ENCODE results near the gene TOP1.

Gene TOP1

GRCh38 chr20:41038149-41038877, 9.7 kb downstream of the TOP1 start:
- no peak for DNase-seq

DNA sequence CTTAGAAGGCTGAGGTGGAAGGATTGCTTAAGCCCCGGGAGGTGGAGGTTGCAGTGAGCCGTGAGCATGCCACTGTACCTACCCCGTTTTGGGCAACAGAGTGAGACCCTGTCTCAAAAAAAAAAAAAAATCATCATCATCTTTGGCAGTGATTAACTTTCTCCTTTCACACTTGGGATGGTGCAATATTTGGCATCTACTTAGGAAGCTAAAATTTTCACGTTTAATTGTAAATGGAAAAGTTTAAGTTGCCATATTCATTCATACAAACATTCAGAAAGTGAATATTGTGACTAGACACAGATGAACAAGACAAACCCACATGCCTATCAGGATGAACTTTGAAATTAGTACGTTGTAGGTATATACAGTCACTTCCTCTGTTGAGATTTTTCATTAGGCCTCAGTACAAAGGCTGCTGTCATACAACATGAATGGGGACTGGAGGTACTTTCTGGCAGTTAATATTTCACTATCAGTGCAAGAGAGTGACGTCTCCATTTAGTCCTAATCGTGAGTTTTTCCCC, 10.3 kb downstream of the TOP1 start:
- DNase-seq, result no peak

DNA sequence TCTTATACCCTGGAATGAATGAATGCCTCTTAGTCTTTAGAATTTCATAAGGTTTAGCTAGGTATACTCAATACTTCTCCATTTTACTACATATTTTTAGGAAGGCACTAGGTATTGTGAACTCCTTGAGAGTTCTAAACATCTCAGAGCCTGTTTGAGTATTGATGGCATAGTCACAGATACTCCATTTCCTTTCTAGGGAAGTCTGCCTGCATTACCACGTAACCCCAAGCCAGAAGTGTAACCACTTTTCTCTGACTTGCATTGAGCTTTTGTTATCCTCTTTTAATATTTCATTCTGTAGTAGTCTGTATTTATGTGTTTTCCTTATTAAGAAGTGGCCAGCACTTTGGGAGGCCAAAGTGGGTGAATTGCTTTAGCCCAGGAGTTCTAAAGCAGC, 12.2 kb downstream of the TOP1 start:
- no peak for DNase-seq

- DNase-seq, result no peak
These were observed 13.1 kb downstream of the TOP1 start for GRCh38 chr20:41041693-41042092.

DNA sequence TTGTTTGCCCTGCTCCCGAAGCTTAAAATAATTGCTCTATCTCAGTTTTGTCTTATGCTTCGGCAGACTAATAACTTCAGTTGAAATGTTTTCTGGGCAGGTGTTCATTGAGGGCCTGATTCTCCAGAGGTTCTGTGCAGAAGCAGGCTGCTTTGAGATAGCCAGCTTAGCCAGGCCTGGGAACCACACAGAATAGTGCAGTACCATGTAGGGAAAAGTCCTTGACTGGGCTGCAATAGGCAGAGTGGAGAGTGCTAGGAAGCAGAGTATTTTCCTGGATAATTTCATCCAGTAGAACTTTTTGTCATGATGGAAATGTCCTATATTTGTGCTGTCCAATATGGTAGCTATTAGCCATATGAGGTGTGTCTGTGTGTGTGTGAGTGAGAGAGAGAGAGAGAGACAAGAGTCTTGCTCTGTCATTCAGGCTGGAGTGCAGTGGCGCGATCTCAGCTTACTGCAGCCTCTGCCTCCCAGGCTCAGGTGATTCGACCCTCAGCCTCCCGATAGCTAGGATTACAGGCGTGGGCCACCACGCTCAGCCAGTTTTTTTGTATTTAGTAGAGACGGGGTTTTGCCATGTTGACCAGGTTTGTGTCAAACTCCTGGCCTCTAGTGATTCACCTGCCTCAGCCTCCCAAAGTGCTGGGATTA, 15.9 kb downstream of the TOP1 start:
- no peak for DNase-seq

DNA sequence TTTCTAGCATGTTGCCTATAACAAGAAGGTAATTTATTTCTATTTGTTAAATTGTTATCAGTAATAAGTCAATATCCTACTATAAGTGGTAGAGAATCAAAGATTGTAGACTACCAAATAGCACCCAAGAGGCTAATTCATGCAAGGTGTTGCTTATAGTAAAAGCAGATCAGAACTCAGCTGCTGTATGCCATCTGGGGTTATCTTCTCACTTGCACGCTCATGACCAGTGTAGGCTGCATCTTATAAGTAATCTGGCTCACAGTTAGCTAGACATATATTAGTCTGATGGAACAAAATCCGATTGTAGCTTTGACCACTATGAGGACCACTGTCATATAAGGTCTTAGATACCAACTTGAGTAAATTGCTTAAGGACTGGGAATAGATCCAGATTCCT, 17.0 kb downstream of the TOP1 start:
- DNase-seq, result no peak

GRCh38 chr20:41046716-41047115, 18.1 kb downstream of the TOP1 start:
- no peak for DNase-seq

DNA sequence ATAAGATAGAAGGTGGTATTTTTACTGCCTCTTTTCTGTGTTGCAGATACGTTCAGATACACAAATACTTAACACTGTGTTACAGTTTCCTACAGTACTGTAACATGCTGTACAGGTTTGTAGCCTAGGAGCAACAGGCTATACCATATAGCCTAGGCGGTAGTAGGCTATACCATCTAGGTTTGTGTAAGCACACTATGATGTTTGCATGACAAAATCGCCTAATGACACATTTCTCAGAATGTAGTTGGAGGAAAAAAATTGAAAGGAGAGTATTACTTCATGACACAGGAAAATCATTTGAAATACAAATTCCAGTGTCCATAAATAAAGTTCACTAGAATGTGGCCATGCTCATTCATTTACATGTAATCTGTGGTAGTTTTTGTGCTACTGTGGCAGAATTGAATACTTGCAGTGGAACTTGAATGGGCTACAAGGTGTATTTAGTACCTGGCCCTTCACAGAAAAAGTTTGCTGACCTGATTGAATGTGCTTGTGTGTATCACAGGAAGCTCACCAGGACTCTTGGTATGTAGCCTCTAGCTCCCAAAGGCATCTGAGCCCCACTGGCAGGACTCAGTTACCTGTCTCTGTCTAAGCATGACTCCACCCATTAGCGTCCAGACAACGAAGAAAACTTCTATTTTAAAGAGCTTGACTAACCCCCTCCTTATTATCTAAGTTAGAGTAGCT, 18.8 kb downstream of the TOP1 start:
- no peak for DNase-seq

- DNase-seq, result no peak
These were observed 19.3 kb downstream of the TOP1 start for GRCh38 chr20:41047975-41048305.

GRCh38 chr20:41048461-41049301, 20.1 kb downstream of the TOP1 start:
- DNase-seq, result no peak

GRCh38 chr20:41049451-41049850, 20.8 kb downstream of the TOP1 start:
- no peak for DNase-seq

DNA sequence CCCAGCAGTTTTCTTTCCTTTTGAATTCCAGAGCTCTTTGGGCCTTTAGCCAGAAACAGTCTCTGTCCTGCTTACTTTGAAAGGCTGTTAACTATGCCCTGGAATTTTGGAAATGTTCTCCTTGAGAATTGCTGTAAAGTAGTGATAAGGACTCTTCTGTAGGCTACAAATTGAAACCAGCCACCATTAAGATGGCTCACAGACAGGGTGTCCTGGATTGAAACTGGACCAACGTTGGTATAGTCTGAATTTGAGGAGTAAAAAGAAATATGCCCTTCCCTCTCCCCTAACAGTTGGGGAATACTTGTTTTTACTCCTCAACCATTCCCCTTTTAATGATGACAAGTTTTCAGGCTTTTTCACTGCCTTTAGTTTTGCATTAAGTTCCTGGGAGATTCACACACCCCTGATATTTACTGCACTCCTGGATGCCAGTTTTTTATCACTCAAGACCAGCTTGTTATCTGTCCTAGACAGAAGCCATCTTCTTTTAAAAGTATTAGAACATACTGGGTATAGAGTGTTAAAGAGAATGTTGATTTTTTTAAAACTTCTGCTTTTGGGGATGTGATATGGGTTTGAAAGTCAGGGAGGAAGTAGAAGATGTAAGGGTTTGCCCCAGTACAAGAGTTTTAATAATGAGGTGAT, 21.9 kb downstream of the TOP1 start:
- no peak for DNase-seq

- DNase-seq, result no peak
These were observed 22.6 kb downstream of the TOP1 start for GRCh38 chr20:41051009-41051825.

GRCh38 chr20:41052742-41053419, 24.3 kb downstream of the TOP1 start:
- DNase-seq, result no peak

GRCh38 chr20:41054070-41054846, 25.6 kb downstream of the TOP1 start:
- DNase-seq, result no peak

- DNase-seq, result no peak
These were observed 26.2 kb downstream of the TOP1 start for GRCh38 chr20:41054847-41055230.

- no peak for DNase-seq
These were observed 27.1 kb downstream of the TOP1 start for GRCh38 chr20:41055679-41056078.

GRCh38 chr20:41057999-41058673, 29.5 kb downstream of the TOP1 start:
- no peak for DNase-seq

All from cerebellar nuclear complex (tissue), 1 donor.